A673 (cell line): ENCODE results near the gene ERGIC1. TPM values are rescaled to one million over a fixed set of nuclear protein-coding genes. Genes with fewer than 3 reads are reported as not detected.

ENCODE experiments used
- BruUV-seq: library from RNA; stranded (reverse); fragments of 400-500 nt; replicated peaks from 2 replicates; lab custom pipeline; 2021; lab: Mats Ljungman, UMichigan
- CTCF ChIA-PET: fragments of 300-600 bp; sonication (Branson Sonifier 250); formaldehyde crosslinking; loops from one replicate; lab custom pipeline; 2022; ENCODE audit warnings: antibody characterized with exemption; lab: Charles Lee
- POLR2A ChIA-PET: fragments of 300-600 bp; sonication (Branson Sonifier 250); formaldehyde crosslinking; loops from one replicate; lab custom pipeline; 2022; ENCODE audit warnings: antibody characterized with exemption; ENCODE audit not compliant: low non-redundant PET; lab: Charles Lee
- DNase-seq: peaks from one replicate; pipeline ENCODE4 v3.0.0-alpha.2; 2015; ENCODE audit warnings: low spot score
- H3K27ac ChIP-seq: fragments of 200-600 bp; sonication (generic); 2 replicates; pipeline ENCODE4 v1.5.1; 2016; ENCODE audit warnings: mixed run types, low read depth, mild to moderate bottlenecking, mixed read lengths, antibody characterized with exemption, low read length; ENCODE audit not compliant: poor library complexity, severe bottlenecking
- H3K27me3 ChIP-seq: fragments of 200-600 bp; sonication (generic); replicated peaks from 2 replicates; pipeline ENCODE4 v1.6.1; 2017; ENCODE audit warnings: mixed run types, low read depth, mild to moderate bottlenecking, mixed read lengths, antibody characterized with exemption, low read length; ENCODE audit not compliant: insufficient read depth, poor library complexity
- H3K36me3 ChIP-seq: fragments of 200-600 bp; sonication (generic); 2 replicates; pipeline ENCODE4 v1.6.1; 2016; ENCODE audit warnings: mixed run types, mild to moderate bottlenecking, mixed read lengths, antibody characterized with exemption, low read length; ENCODE audit not compliant: insufficient read depth, poor library complexity, severe bottlenecking
- H3K4me1 ChIP-seq: fragments of 200-600 bp; sonication (generic); 2 replicates; pipeline ENCODE4 v1.6.1; 2017; ENCODE audit warnings: mixed run types, mild to moderate bottlenecking, mixed read lengths, antibody characterized with exemption, low read length; ENCODE audit not compliant: insufficient read depth, poor library complexity, severe bottlenecking
- H3K4me3 ChIP-seq: fragments of 200-600 bp; sonication (generic); 2 replicates; pipeline ENCODE4 v1.5.1; 2016; ENCODE audit warnings: low read depth, mixed run types, mild to moderate bottlenecking, mixed read lengths, low read length; ENCODE audit not compliant: poor library complexity, severe bottlenecking
- H3K9me3 ChIP-seq: fragments of 200-600 bp; sonication (generic); 2 replicates; pipeline ENCODE4 v1.6.1; 2016; ENCODE audit warnings: mixed run types, low read depth, mild to moderate bottlenecking, mixed read lengths, antibody characterized with exemption, low read length; ENCODE audit not compliant: poor library complexity, severe bottlenecking
- CTCF ChIP-seq: fragments of 300-800, 200-600 bp; sonication (generic); conservative IDR thresholded peaks from 2 replicates; pipeline ENCODE4 v1.5.1; 2017; ENCODE audit warnings: low read depth, mild to moderate bottlenecking, antibody characterized with exemption, low read length, moderate library complexity, mixed read lengths
- EZH2 ChIP-seq: fragments of 200-600 bp; sonication (generic); IDR thresholded peaks from 2 replicates; pipeline ENCODE4 v1.6.1; 2017; ENCODE audit warnings: borderline replicate concordance, low read depth, mild to moderate bottlenecking, mixed read lengths, antibody characterized with exemption, low read length; ENCODE audit not compliant: poor library complexity, severe bottlenecking
- intact Hi-C: fragments of 100-400 bp; cut with micrococcal nuclease; formaldehyde crosslinking; loops from one replicate; pipeline ENCODE4 v1.10.0; 2022; ENCODE audit not compliant: unreplicated experiment
- total RNA-seq: library from RNA; stranded (reverse); gene quantifications from 2 replicates; pipeline ENCODE4 v1.2.3, GENCODE V29; 2021

The ERGIC1 gene
- total RNA-seq, 1 experiment from 2014 or later: 44.2 TPM

- no peak for TF ChIP-seq CTCF
- TF ChIP-seq EZH2: no peak
- BruUV-seq: no TSS peak
- no peak for DNase-seq
- intact Hi-C loops: no loop called here
- Histone ChIP-seq H3K27ac (no peak overlapping the region), H3K36me3 (no peaks in the 10 kb centered on the region), H3K4me1 (no peaks in the 10 kb centered on the region), H3K27me3 (no peaks in the 10 kb centered on the region), H3K9me3 (no peaks in the 10 kb centered on the region), H3K4me3 (no peak overlapping the region)
- ChIA-PET CTCF (no interaction called here), POLR2A (no interaction called here)
These were observed 116.3 kb downstream of the ERGIC1 start for GRCh38 chr5:172950176-172950965.

GRCh38 chr5:172951371-172952033, 117.5 kb downstream of the ERGIC1 start:
- Histone ChIP-seq H3K4me3 (no peak overlapping the region), H3K4me1 (no peaks in the 10 kb centered on the region), H3K27me3 (no peaks in the 10 kb centered on the region), H3K27ac (no peak overlapping the region), H3K9me3 (no peaks in the 10 kb centered on the region), H3K36me3 (no peaks in the 10 kb centered on the region)
- no peak for DNase-seq
- CTCF ChIA-PET: no interaction called here
- POLR2A ChIA-PET: no interaction called here
- no peak for TF ChIP-seq CTCF
- no peak for TF ChIP-seq EZH2
- BruUV-seq: TSS peak; percentile 69
- intact Hi-C loops: no loop called here

- POLR2A ChIA-PET: no interaction called here
- Histone ChIP-seq H3K9me3 (no peaks in the 10 kb centered on the region), H3K27ac (no peak overlapping the region), H3K27me3 (no peaks in the 10 kb centered on the region), H3K4me1 (no peaks in the 10 kb centered on the region), H3K36me3 (no peaks in the 10 kb centered on the region), H3K4me3 (no peak overlapping the region)
- no TSS peak for BruUV-seq
- intact Hi-C loops: no loop called here
- CTCF ChIA-PET: no interaction called here
- TF ChIP-seq CTCF: no peak
- no peak for TF ChIP-seq EZH2
- DNase-seq: no peak
These were observed 118.0 kb downstream of the ERGIC1 start for GRCh38 chr5:172952034-172952511.
